HEK293 (cell line): Measurements from ENCODE around the gene ISY1.

Source experiments
- BCL11A ChIP-seq: fragments of 450-650 bp; formaldehyde crosslinking; IDR thresholded peaks from 2 replicates; pipeline ENCODE4 v1.5.1; 2016; ENCODE audit warnings: low read depth, missing biosample characterization, missing genetic modification characterization
- GLIS1 ChIP-seq: fragments of 450-650 bp; formaldehyde crosslinking; IDR thresholded peaks from 2 replicates; pipeline ENCODE4 v1.5.1; 2016; ENCODE audit warnings: missing biosample characterization, missing genetic modification characterization
- HOXA7 ChIP-seq: sonication (generic); formaldehyde crosslinking; IDR thresholded peaks from 2 replicates; pipeline ENCODE4 v1.8.1; 2022; ENCODE audit warnings: missing genetic modification reagents, borderline replicate concordance
- HOXC10 ChIP-seq: sonication (generic); formaldehyde crosslinking; IDR thresholded peaks from 2 replicates; pipeline ENCODE4 v1.8.1; 2023; ENCODE audit warnings: mild to moderate bottlenecking, missing genetic modification reagents
- KLF1 ChIP-seq: fragments of 450-650 bp; formaldehyde crosslinking; IDR thresholded peaks from 2 replicates; pipeline ENCODE4 v1.5.1; 2016; ENCODE audit warnings: missing biosample characterization, missing genetic modification characterization
- MZF1 ChIP-seq: fragments of 450-650 bp; formaldehyde crosslinking; IDR thresholded peaks from 2 replicates; pipeline ENCODE4 v1.5.1; 2017; ENCODE audit warnings: missing biosample characterization, missing genetic modification characterization, borderline replicate concordance
- REPIN1 ChIP-seq: fragments of 450-650 bp; formaldehyde crosslinking; IDR thresholded peaks from 2 replicates; pipeline ENCODE4 v1.5.1; 2017; ENCODE audit warnings: missing biosample characterization, missing genetic modification characterization, low read depth
- SP3 ChIP-seq: fragments of 450-650 bp; formaldehyde crosslinking; IDR thresholded peaks from 2 replicates; pipeline ENCODE4 v1.5.1; 2016; ENCODE audit warnings: missing biosample characterization, missing genetic modification characterization
- ZBTB21 ChIP-seq: fragments of 450-650 bp; formaldehyde crosslinking; IDR thresholded peaks from 2 replicates; pipeline ENCODE4 v1.5.1; 2017; ENCODE audit warnings: missing biosample characterization, missing genetic modification characterization
- ZEB2 ChIP-seq: fragments of 450-650 bp; formaldehyde crosslinking; IDR thresholded peaks from 2 replicates; pipeline ENCODE4 v1.5.1; 2016; ENCODE audit warnings: missing biosample characterization, missing genetic modification characterization
- ZIC2 ChIP-seq: fragments of 450-650 bp; formaldehyde crosslinking; IDR thresholded peaks from 2 replicates; pipeline ENCODE4 v1.5.1; 2016; ENCODE audit warnings: missing biosample characterization, missing genetic modification characterization
- ZNF133 ChIP-seq: fragments of 450-650 bp; formaldehyde crosslinking; IDR thresholded peaks from 2 replicates; pipeline ENCODE4 v1.5.1; 2016; ENCODE audit warnings: missing biosample characterization, missing genetic modification characterization
- ZNF140 ChIP-seq: fragments of 450-650 bp; formaldehyde crosslinking; IDR thresholded peaks from 2 replicates; pipeline ENCODE4 v1.5.1; 2016; ENCODE audit warnings: missing biosample characterization, missing genetic modification characterization
- ZNF155 ChIP-seq: fragments of 450-650 bp; formaldehyde crosslinking; IDR thresholded peaks from 2 replicates; pipeline ENCODE4 v1.5.1; 2016; ENCODE audit warnings: missing biosample characterization, missing genetic modification characterization
- ZNF223 ChIP-seq: fragments of 450-650 bp; formaldehyde crosslinking; IDR thresholded peaks from 2 replicates; pipeline ENCODE4 v1.5.1; 2016; ENCODE audit warnings: missing biosample characterization, missing genetic modification characterization
- ZNF24 ChIP-seq: fragments of 450-650 bp; formaldehyde crosslinking; IDR thresholded peaks from 2 replicates; pipeline ENCODE4 v1.5.1; 2016; ENCODE audit warnings: missing biosample characterization, missing genetic modification characterization
- ZNF274 ChIP-seq, 2 experiments: fragments of 200-500 bp in 1 of 2; fragments of 450-650 bp in 1 of 2; sonication (Bioruptor generic) in 1 of 2; formaldehyde crosslinking in 1 of 2; IDR thresholded peaks; 2 replicates each; pipeline versions ENCODE4 v1.5.1 to v1.6.1; 2014 to 2016; ENCODE audit warnings: borderline replicate concordance in 1 of 2, inconsistent platforms in 1 of 2, low read length in 1 of 2, missing biosample characterization in 1 of 2, missing genetic modification characterization in 1 of 2
- ZNF311 ChIP-seq: fragments of 450-650 bp; formaldehyde crosslinking; IDR thresholded peaks from 2 replicates; pipeline ENCODE4 v1.5.1; 2017; ENCODE audit warnings: missing biosample characterization, missing genetic modification characterization, borderline replicate concordance
- ZNF350 ChIP-seq: fragments of 450-650 bp; formaldehyde crosslinking; IDR thresholded peaks from 2 replicates; pipeline ENCODE4 v1.5.0; 2017; ENCODE audit warnings: missing biosample characterization, mild to moderate bottlenecking, missing genetic modification characterization
- ZNF571 ChIP-seq: fragments of 450-650 bp; formaldehyde crosslinking; IDR thresholded peaks from 2 replicates; pipeline ENCODE4 v1.5.0; 2017; ENCODE audit warnings: missing biosample characterization, missing genetic modification characterization
- ZNF585B ChIP-seq: fragments of 450-650 bp; formaldehyde crosslinking; IDR thresholded peaks from 2 replicates; pipeline ENCODE4 v1.5.1; 2016; ENCODE audit warnings: missing biosample characterization, missing genetic modification characterization
- ZNF600 ChIP-seq: fragments of 450-650 bp; formaldehyde crosslinking; IDR thresholded peaks from 2 replicates; pipeline ENCODE4 v1.5.1; 2016; ENCODE audit warnings: missing biosample characterization, missing genetic modification characterization
- ZNF76 ChIP-seq: fragments of 450-650 bp; formaldehyde crosslinking; IDR thresholded peaks from 2 replicates; pipeline ENCODE4; 2016; ENCODE audit warnings: low read depth, missing biosample characterization, missing genetic modification characterization, borderline replicate concordance
- ZNF768 ChIP-seq: fragments of 450-650 bp; formaldehyde crosslinking; IDR thresholded peaks from 2 replicates; pipeline ENCODE4 v1.5.1; 2018; ENCODE audit warnings: missing biosample characterization, mild to moderate bottlenecking, missing genetic modification characterization
- ZNF843 ChIP-seq: fragments of 450-650 bp; formaldehyde crosslinking; IDR thresholded peaks from 2 replicates; pipeline ENCODE4 v1.5.1; 2016; ENCODE audit warnings: missing biosample characterization, missing genetic modification characterization
- TF ChIP-seq, protein P1 (sequence below): fragments of 450-650 bp; formaldehyde crosslinking; conservative IDR thresholded peaks from 2 replicates; pipeline ENCODE4 v1.5.1; 2016; ENCODE audit warnings: low read depth, missing biosample characterization, missing genetic modification characterization
- TF ChIP-seq, protein P2 (sequence below): fragments of 450-650 bp; IDR thresholded peaks from 2 replicates; pipeline ENCODE4 v1.5.1; 2018; ENCODE audit warnings: missing biosample characterization, missing genetic modification characterization
- TF ChIP-seq, protein P3 (sequence below): fragments of 450-650 bp; formaldehyde crosslinking; IDR thresholded peaks from 2 replicates; pipeline ENCODE4 v1.5.1; 2016; ENCODE audit warnings: missing biosample characterization, missing genetic modification characterization
- TF ChIP-seq, protein P4 (sequence below): fragments of 450-650 bp; formaldehyde crosslinking; IDR thresholded peaks from 2 replicates; pipeline ENCODE4 v1.5.1; 2017; ENCODE audit warnings: missing biosample characterization, missing genetic modification characterization
- TF ChIP-seq, protein P5 (sequence below): fragments of 450-650 bp; formaldehyde crosslinking; optimal IDR thresholded peaks from 2 replicates; pipeline ENCODE3; 2016; ENCODE audit warnings: missing biosample characterization, mild to moderate bottlenecking, missing genetic modification characterization

The ISY1 gene

DNA sequence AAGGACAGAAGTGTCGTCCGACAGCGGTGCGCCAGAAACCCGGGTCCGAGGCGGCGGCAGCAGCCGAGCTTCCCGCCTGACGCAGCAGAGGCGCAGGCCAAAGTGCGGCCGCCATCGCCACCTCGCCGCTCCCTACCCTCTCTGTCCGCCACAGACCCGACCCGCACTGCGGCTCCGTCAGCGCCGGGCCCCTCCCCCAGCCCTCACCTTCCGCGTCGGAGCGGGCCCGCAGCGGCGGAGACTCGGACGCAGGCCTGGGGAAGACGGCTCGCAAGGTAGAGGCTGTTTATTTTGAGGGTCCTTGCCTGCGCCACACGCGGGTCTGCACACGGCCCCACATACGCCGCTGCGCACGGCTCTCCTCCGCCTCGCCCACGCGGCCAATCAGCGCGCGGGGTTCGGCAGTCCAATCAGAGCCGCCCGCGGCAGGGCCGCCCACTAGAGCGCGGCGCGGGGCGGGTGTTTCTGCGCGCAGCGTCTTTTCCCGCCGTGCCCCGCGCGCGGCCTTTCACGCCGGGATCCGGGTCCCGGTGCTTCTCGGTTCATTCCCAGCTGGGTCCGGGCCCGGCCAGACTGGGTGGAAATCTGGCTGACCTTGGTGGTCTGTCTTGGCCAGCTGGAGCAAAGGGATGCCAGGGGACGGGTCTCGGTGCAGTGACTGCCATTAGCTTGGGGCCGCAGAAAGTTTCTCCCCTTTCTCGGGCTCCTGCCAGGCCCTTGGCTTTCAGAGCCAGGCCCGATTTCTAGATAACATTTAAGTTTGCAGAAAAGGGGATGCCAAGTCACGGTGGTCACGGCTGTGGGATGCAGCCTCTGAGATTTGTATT, 22.9 kb upstream of the ISY1 start, which contains the start of gene CNBP (continued):
- TF ChIP-seq, protein P1, sequence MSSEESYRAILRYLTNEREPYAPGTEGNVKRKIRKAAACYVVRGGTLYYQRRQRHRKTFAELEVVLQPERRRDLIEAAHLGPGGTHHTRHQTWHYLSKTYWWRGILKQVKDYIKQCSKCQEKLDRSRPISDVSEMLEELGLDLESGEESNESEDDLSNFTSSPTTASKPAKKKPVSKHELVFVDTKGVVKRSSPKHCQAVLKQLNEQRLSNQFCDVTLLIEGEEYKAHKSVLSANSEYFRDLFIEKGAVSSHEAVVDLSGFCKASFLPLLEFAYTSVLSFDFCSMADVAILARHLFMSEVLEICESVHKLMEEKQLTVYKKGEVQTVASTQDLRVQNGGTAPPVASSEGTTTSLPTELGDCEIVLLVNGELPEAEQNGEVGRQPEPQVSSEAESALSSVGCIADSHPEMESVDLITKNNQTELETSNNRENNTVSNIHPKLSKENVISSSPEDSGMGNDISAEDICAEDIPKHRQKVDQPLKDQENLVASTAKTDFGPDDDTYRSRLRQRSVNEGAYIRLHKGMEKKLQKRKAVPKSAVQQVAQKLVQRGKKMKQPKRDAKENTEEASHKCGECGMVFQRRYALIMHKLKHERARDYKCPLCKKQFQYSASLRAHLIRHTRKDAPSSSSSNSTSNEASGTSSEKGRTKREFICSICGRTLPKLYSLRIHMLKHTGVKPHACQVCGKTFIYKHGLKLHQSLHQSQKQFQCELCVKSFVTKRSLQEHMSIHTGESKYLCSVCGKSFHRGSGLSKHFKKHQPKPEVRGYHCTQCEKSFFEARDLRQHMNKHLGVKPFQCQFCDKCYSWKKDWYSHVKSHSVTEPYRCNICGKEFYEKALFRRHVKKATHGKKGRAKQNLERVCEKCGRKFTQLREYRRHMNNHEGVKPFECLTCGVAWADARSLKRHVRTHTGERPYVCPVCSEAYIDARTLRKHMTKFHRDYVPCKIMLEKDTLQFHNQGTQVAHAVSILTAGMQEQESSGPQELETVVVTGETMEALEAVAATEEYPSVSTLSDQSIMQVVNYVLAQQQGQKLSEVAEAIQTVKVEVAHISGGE (tag by site-specific recombination) = no peak; the same call in 1 of the 2 replicates
- no peak for TF ChIP-seq HOXC10
- TF ChIP-seq, protein P2, sequence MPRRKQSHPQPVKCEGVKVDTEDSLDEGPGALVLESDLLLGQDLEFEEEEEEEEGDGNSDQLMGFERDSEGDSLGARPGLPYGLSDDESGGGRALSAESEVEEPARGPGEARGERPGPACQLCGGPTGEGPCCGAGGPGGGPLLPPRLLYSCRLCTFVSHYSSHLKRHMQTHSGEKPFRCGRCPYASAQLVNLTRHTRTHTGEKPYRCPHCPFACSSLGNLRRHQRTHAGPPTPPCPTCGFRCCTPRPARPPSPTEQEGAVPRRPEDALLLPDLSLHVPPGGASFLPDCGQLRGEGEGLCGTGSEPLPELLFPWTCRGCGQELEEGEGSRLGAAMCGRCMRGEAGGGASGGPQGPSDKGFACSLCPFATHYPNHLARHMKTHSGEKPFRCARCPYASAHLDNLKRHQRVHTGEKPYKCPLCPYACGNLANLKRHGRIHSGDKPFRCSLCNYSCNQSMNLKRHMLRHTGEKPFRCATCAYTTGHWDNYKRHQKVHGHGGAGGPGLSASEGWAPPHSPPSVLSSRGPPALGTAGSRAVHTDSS (tag by site-specific recombination) = no peak
- TF ChIP-seq KLF1 (tag by site-specific recombination) = no peak; the same call in 1 of the 2 replicates
- TF ChIP-seq, protein P3, sequence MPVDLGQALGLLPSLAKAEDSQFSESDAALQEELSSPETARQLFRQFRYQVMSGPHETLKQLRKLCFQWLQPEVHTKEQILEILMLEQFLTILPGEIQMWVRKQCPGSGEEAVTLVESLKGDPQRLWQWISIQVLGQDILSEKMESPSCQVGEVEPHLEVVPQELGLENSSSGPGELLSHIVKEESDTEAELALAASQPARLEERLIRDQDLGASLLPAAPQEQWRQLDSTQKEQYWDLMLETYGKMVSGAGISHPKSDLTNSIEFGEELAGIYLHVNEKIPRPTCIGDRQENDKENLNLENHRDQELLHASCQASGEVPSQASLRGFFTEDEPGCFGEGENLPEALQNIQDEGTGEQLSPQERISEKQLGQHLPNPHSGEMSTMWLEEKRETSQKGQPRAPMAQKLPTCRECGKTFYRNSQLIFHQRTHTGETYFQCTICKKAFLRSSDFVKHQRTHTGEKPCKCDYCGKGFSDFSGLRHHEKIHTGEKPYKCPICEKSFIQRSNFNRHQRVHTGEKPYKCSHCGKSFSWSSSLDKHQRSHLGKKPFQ (tag by site-specific recombination) = no peak
- TF ChIP-seq MZF1 (tag by site-specific recombination) = no peak
- TF ChIP-seq ZNF133 = no peak
- TF ChIP-seq ZNF768 (tag by site-specific recombination) = no peak
- TF ChIP-seq ZEB2 (tag by site-specific recombination) = peak; percentile 71
- TF ChIP-seq HOXA7 = no peak
- no peak for TF ChIP-seq ZNF155 (tag by site-specific recombination)
- TF ChIP-seq ZNF843 = 0 out of 2 replicates have a peak, but pooled peaks have one; percentile 18
- TF ChIP-seq ZNF223 (tag by site-specific recombination) = peak; percentile 90
- no peak for TF ChIP-seq ZNF311
- peak; percentile 59 for TF ChIP-seq GLIS1 (tag by site-specific recombination)
- no peak for TF ChIP-seq ZNF571 (tag by site-specific recombination)
- no peak for TF ChIP-seq ZNF24 (tag by site-specific recombination)
- TF ChIP-seq, protein P4, sequence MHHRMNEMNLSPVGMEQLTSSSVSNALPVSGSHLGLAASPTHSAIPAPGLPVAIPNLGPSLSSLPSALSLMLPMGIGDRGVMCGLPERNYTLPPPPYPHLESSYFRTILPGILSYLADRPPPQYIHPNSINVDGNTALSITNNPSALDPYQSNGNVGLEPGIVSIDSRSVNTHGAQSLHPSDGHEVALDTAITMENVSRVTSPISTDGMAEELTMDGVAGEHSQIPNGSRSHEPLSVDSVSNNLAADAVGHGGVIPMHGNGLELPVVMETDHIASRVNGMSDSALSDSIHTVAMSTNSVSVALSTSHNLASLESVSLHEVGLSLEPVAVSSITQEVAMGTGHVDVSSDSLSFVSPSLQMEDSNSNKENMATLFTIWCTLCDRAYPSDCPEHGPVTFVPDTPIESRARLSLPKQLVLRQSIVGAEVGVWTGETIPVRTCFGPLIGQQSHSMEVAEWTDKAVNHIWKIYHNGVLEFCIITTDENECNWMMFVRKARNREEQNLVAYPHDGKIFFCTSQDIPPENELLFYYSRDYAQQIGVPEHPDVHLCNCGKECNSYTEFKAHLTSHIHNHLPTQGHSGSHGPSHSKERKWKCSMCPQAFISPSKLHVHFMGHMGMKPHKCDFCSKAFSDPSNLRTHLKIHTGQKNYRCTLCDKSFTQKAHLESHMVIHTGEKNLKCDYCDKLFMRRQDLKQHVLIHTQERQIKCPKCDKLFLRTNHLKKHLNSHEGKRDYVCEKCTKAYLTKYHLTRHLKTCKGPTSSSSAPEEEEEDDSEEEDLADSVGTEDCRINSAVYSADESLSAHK (tag by site-specific recombination) = peak; percentile 29; the same call in 1 of the 2 replicates
- peak; percentile 85 for TF ChIP-seq ZNF76 (tag by site-specific recombination)
- TF ChIP-seq ZIC2 (tag by site-specific recombination) = no peak
- TF ChIP-seq REPIN1 (tag by site-specific recombination) = no peak
- peak; percentile 63; the same call in 1 of the 2 replicates for TF ChIP-seq ZNF600
- TF ChIP-seq ZBTB21 = no peak
- no peak for TF ChIP-seq ZNF140
- TF ChIP-seq ZNF274 (IDR thresholded peaks at IDR 0.05; ENCODE audit: low read length) = no peak
- TF ChIP-seq ZNF274 (tag by site-specific recombination; IDR thresholded peaks at IDR 0.05; ENCODE audit: borderline replicate concordance) = no peak
- TF ChIP-seq BCL11A = no peak
- TF ChIP-seq ZNF350 = no peak
- TF ChIP-seq ZNF585B = no peak
- TF ChIP-seq, protein P5, sequence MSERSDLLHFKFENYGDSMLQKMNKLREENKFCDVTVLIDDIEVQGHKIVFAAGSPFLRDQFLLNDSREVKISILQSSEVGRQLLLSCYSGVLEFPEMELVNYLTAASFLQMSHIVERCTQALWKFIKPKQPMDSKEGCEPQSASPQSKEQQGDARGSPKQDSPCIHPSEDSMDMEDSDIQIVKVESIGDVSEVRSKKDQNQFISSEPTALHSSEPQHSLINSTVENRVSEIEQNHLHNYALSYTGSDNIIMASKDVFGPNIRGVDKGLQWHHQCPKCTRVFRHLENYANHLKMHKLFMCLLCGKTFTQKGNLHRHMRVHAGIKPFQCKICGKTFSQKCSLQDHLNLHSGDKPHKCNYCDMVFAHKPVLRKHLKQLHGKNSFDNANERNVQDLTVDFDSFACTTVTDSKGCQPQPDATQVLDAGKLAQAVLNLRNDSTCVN (tag by site-specific recombination) = peak; percentile 86
- TF ChIP-seq SP3 (tag by site-specific recombination) = peak; percentile 72
